PC-9 (cell line): ENCODE data around the gene TRPV3. TPM values are rescaled to one million over a fixed set of nuclear protein-coding genes. Genes with fewer than 3 reads are reported as not detected.

Source experiments
- BruUV-seq: library from RNA; stranded (reverse); fragments of 400-500 nt; replicated peaks from 2 replicates; lab custom pipeline; 2021; lab: Mats Ljungman, UMichigan
- CTCF ChIA-PET: fragments of 300-600 bp; sonication (Branson Sonifier 250); formaldehyde crosslinking; loops from one replicate; lab custom pipeline; 2022; ENCODE audit warnings: antibody characterized with exemption; lab: Charles Lee
- POLR2A ChIA-PET: fragments of 300-600 bp; sonication (Branson Sonifier 250); formaldehyde crosslinking; loops from one replicate; lab custom pipeline; 2022; ENCODE audit warnings: antibody characterized with exemption; ENCODE audit not compliant: unreplicated experiment; lab: Charles Lee
- DNase-seq, 2 experiments: peaks; one replicate each; pipeline versions ENCODE4 v3.0.0 to v3.0.0-alpha.2; 2015 to 2022; ENCODE audit warnings: mixed read lengths in 1 of 2
- H2AFZ ChIP-seq: fragments of 200-600 bp; sonication (generic); 2 replicates; pipeline ENCODE4 v1.8.1; 2017; ENCODE audit warnings: antibody characterized with exemption
- H3F3A ChIP-seq: fragments of 200-600 bp; sonication (generic); 2 replicates; pipeline ENCODE4 v1.8.1; 2017; ENCODE audit warnings: antibody characterized with exemption, mild to moderate bottlenecking, low read depth; ENCODE audit not compliant: insufficient read depth
- H3K27ac ChIP-seq: fragments of 200-600 bp; sonication (generic); 2 replicates; pipeline ENCODE4 v1.6.1; 2016; ENCODE audit warnings: mixed run types
- H3K27me3 ChIP-seq: fragments of 200-600 bp; sonication (generic); 2 replicates; pipeline ENCODE4 v1.6.1; 2016; ENCODE audit warnings: low read depth, mixed run types; ENCODE audit not compliant: insufficient read depth
- H3K36me3 ChIP-seq: fragments of 200-600 bp; sonication (generic); 2 replicates; pipeline ENCODE4 v1.6.1; 2016; ENCODE audit warnings: low read depth, mixed run types
- H3K4me1 ChIP-seq: fragments of 200-600 bp; sonication (generic); replicated peaks from 2 replicates; pipeline ENCODE4 v1.6.1; 2016; ENCODE audit warnings: mixed run types; ENCODE audit not compliant: insufficient read depth
- H3K4me2 ChIP-seq: fragments of 200-600 bp; sonication (generic); 2 replicates; pipeline ENCODE4 v1.6.1; 2017; ENCODE audit warnings: mixed run types
- H3K4me3 ChIP-seq: fragments of 200-600 bp; sonication (generic); 2 replicates; pipeline ENCODE4 v1.6.1; 2016; ENCODE audit warnings: mixed run types
- H3K79me2 ChIP-seq: fragments of 200-600 bp; sonication (generic); 2 replicates; pipeline ENCODE4 v1.6.1; 2017; ENCODE audit warnings: low read depth, mixed run types
- H3K9me2 ChIP-seq: fragments of 200-600 bp; sonication (generic); 2 replicates; pipeline ENCODE4 v1.8.1; 2017; ENCODE audit warnings: mild to moderate bottlenecking; ENCODE audit not compliant: insufficient read depth
- H3K9me3 ChIP-seq: fragments of 200-600 bp; sonication (generic); 2 replicates; pipeline ENCODE4 v1.8.1; 2016; ENCODE audit warnings: low read depth; ENCODE audit not compliant: insufficient read depth
- H4K20me1 ChIP-seq: fragments of 200-600 bp; sonication (generic); 2 replicates; pipeline ENCODE4 v1.8.1; 2017; ENCODE audit not compliant: insufficient read depth
- CTCF ChIP-seq: fragments of 200-600 bp; sonication (generic); conservative IDR thresholded peaks from 2 replicates; pipeline ENCODE4 v1.6.1; 2017; ENCODE audit warnings: mixed run types, antibody characterized with exemption, mild to moderate bottlenecking, moderate library complexity
- EZH2 ChIP-seq: fragments of 200-600 bp; sonication (generic); IDR thresholded peaks from 2 replicates; pipeline ENCODE4 v1.8.0; 2017; ENCODE audit warnings: antibody characterized with exemption, low read depth
- intact Hi-C: fragments of 100-400 bp; cut with micrococcal nuclease; formaldehyde crosslinking; loops from one replicate; pipeline ENCODE4 v1.10.0; 2022; ENCODE audit not compliant: unreplicated experiment
- total RNA-seq: library from RNA; stranded (reverse); gene quantifications from 2 replicates; pipeline ENCODE4 v1.2.3, GENCODE V29; 2021

TRPV3 gene
- total RNA-seq, 1 experiment from 2014 or later, result 1.9 TPM

- no peaks in the 10 kb centered on the region for H3K9me3 ChIP-seq
- no peak overlapping the region for H3K27ac ChIP-seq
- no TSS peak for BruUV-seq
- H3K36me3 ChIP-seq, result no peaks in the 10 kb centered on the region
- H3K79me2 ChIP-seq, result no peaks in the 10 kb centered on the region
- H2AFZ ChIP-seq, result no peak overlapping the region
- peaks cover 94% of the 10 kb centered on the region for H3K27me3 ChIP-seq
- H3K4me3 ChIP-seq, result no peak overlapping the region
- ChIA-PET POLR2A (no interaction called here), CTCF (no interaction called here)
- no peak for TF ChIP-seq EZH2
- TF ChIP-seq CTCF, result no peak
- no peaks in the 10 kb centered on the region for H4K20me1 ChIP-seq
- H3K9me2 ChIP-seq, result no peaks in the 10 kb centered on the region
- intact Hi-C loops, result no loop called here
- H3K4me2 ChIP-seq, result no peak overlapping the region
- no peaks in the 10 kb centered on the region for H3K4me1 ChIP-seq
- no peak for DNase-seq
- no peaks in the 10 kb centered on the region for H3F3A ChIP-seq
Observed at GRCh38 chr17:3482852-3483251, 74.8 kb downstream of the TRPV3 start.

GRCh38 chr17:3479988-3480387 is 77.6 kb downstream of the TRPV3 start:
- no peaks in the 10 kb centered on the region for H4K20me1 ChIP-seq
- no peak overlapping the region for H3K27ac ChIP-seq
- peaks cover 93% of the 10 kb centered on the region for H3K27me3 ChIP-seq
- no peaks in the 10 kb centered on the region for H3K9me3 ChIP-seq
- no peak for DNase-seq
- TF ChIP-seq CTCF (no peak), EZH2 (no peak)
- no peak overlapping the region for H3K4me2 ChIP-seq
- no peak overlapping the region for H2AFZ ChIP-seq
- no peaks in the 10 kb centered on the region for H3K36me3 ChIP-seq
- intact Hi-C loops, result no loop called here
- no peaks in the 10 kb centered on the region for H3K79me2 ChIP-seq
- ChIA-PET POLR2A (no interaction called here), CTCF (no interaction called here)
- H3K9me2 ChIP-seq, result no peaks in the 10 kb centered on the region
- BruUV-seq, result no TSS peak
- H3F3A ChIP-seq, result no peaks in the 10 kb centered on the region
- H3K4me1 ChIP-seq, result no peaks in the 10 kb centered on the region
- H3K4me3 ChIP-seq, result no peak overlapping the region

DNA sequence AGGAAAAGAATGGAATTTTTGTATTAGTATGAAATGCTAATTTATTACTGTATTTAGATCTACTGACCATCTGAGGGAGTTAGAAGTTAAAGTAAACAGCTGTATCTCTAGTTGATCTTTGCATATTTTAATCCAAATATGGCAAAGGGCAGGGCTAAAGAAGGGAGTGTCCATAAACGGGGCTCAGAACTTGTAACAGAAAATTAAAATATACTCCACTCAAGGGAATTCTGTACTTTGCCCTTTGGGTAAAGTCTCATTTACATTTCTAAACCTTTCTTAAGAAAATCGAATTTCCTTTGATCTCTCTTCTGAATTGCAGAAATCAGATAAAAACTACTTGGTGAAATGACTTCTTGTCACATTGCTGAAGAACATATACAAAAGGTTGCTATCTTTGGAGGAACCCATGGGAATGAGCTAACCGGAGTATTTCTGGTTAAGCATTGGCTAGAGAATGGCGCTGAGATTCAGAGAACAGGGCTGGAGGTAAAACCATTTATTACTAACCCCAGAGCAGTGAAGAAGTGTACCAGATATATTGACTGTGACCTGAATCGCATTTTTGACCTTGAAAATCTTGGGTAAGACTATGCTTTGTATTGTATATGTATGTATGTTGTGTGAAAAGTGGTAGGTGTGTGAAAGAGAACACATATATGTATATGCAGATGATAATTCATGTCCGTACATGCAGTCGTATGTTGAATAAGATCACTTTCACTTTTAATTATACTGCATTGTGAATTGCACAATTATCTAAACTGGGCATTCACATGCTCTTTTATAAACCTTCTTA is 81.6 kb downstream of the TRPV3 start, which contains the start of gene ASPA:
Gene ASPA (plus strand): TSS at position 186 of the 799 bp plus-strand sequence. CDS start 163 bp downstream, at position 349.
- CTCF ChIA-PET, result no interaction called here
- DNase-seq, result no peak
- Histone ChIP-seq H3K9me2 (no peaks in the 10 kb centered on the region), H3K36me3 (no peaks in the 10 kb centered on the region), H3K4me3 (no peak within 1 kb of the TSS), H3K27me3 (peaks cover 99% of the 10 kb centered on the region), H3K4me2 (peak within 1 kb of the TSS; percentile 41), H2AFZ (no peak within 1 kb of the TSS), H3K9me3 (no peaks in the 10 kb centered on the region), H3F3A (no peaks in the 10 kb centered on the region), H3K27ac (no peak within 1 kb of the TSS), H3K4me1 (no peaks in the 10 kb centered on the region), H3K79me2 (no peaks in the 10 kb centered on the region), H4K20me1 (no peaks in the 10 kb centered on the region)
- intact Hi-C loops, result no loop called here
- BruUV-seq, result no TSS peak
- TF ChIP-seq EZH2, result no peak
- TF ChIP-seq CTCF, result no peak
- POLR2A ChIA-PET, result no interaction called here
